NCI-H2171 treated with DMSO at 0.1 percent for 48 hours (cell line): Measurements from ENCODE around the gene TXNRD3.

Experiments
- DNase-seq: peaks from one replicate; lab custom pipeline; 2025; lab: John Stamatoyannopoulos, UW

The TXNRD3 gene

GRCh38 chr3:126654571-126655383 is at the start of gene TXNRD3:
TSS of gene TXNRD3 (minus strand) at chr3:126655124.
- peak; percentile 78 for DNase-seq

GRCh38 chr3:126703512-126704493 is 48.9 kb upstream of the TXNRD3 start, which contains the start of gene CHCHD6:
TSS of gene CHCHD6 (plus strand) at chr3:126704240. CDS start at chr3:126704313, 73 bp downstream.
- DNase-seq = peak; percentile 96

GRCh38 chr3:126699011-126699410 is 44.1 kb upstream of the TXNRD3 start:
- DNase-seq = no peak

- DNase-seq = peak; percentile 17
Measured at GRCh38 chr3:126696701-126697267, 41.9 kb upstream of the TXNRD3 start.

GRCh38 chr3:126693921-126694320 is 39.0 kb upstream of the TXNRD3 start:
- no peak for DNase-seq

- DNase-seq = no peak
Measured at GRCh38 chr3:126692858-126693257, 37.9 kb upstream of the TXNRD3 start.

- no peak for DNase-seq
Measured at GRCh38 chr3:126691765-126692164, 36.8 kb upstream of the TXNRD3 start.

GRCh38 chr3:126685493-126685892 is 30.6 kb upstream of the TXNRD3 start:
- no peak for DNase-seq

GRCh38 chr3:126685021-126685420 is 30.1 kb upstream of the TXNRD3 start:
- DNase-seq = no peak

GRCh38 chr3:126684218-126684751 is 29.4 kb upstream of the TXNRD3 start:
- DNase-seq = peak; percentile 85

GRCh38 chr3:126683069-126683468 is 28.1 kb upstream of the TXNRD3 start:
- DNase-seq = no peak

- DNase-seq = no peak
Measured at GRCh38 chr3:126682009-126682408, 27.1 kb upstream of the TXNRD3 start.

- DNase-seq = no peak
Measured at GRCh38 chr3:126680667-126681055, 25.7 kb upstream of the TXNRD3 start.

- no peak for DNase-seq
Measured at GRCh38 chr3:126679831-126680666, 25.1 kb upstream of the TXNRD3 start.

GRCh38 chr3:126679318-126679751 is 24.4 kb upstream of the TXNRD3 start:
- peak; percentile 73 for DNase-seq

GRCh38 chr3:126678693-126679317 is 23.9 kb upstream of the TXNRD3 start:
- DNase-seq = peak; percentile 50

- peak; percentile 61 for DNase-seq
Measured at GRCh38 chr3:126677862-126678503, 23.1 kb upstream of the TXNRD3 start.

- no peak for DNase-seq
Measured at GRCh38 chr3:126676919-126677705, 22.2 kb upstream of the TXNRD3 start.

- DNase-seq = peak; percentile 50
Measured at GRCh38 chr3:126672741-126673140, 17.8 kb upstream of the TXNRD3 start.
